Ishikawa (cell line): Measurements from ENCODE around the gene SAP25.

Source experiments
- CEBPB ChIP-seq: IDR thresholded peaks from 2 replicates; pipeline ENCODE4 v1.6.1; 2012
- CREB1 ChIP-seq: IDR thresholded peaks from 2 replicates; pipeline ENCODE4 v1.6.1; 2012; ENCODE audit warnings: low read depth
- EGR1 ChIP-seq: IDR thresholded peaks from 2 replicates; pipeline ENCODE4 v1.6.1; 2012
- EP300 ChIP-seq: IDR thresholded peaks from 2 replicates; pipeline ENCODE4 v1.6.1; 2012; ENCODE audit warnings: borderline replicate concordance
- FOXM1 ChIP-seq: IDR thresholded peaks from 2 replicates; pipeline ENCODE4 v1.6.1; 2012; ENCODE audit warnings: low read depth, borderline replicate concordance
- NFIC ChIP-seq: IDR thresholded peaks from 2 replicates; pipeline ENCODE4 v1.6.1; 2012
- RAD21 ChIP-seq: IDR thresholded peaks from 2 replicates; pipeline ENCODE4 v1.6.1; 2012; ENCODE audit warnings: low read depth
- TAF1 ChIP-seq: IDR thresholded peaks from 2 replicates; pipeline ENCODE4 v1.6.1; 2012; ENCODE audit warnings: low read depth, mild to moderate bottlenecking
- TCF12 ChIP-seq: IDR thresholded peaks from 2 replicates; pipeline ENCODE4 v1.6.1; 2012; ENCODE audit warnings: low read depth
- TEAD4 ChIP-seq: IDR thresholded peaks from 2 replicates; pipeline ENCODE4 v1.6.1; 2012
- YY1 ChIP-seq: IDR thresholded peaks from 2 replicates; pipeline ENCODE4 v1.6.1; 2012; ENCODE audit warnings: low read depth
- ZBTB7A ChIP-seq: IDR thresholded peaks from 2 replicates; pipeline ENCODE4 v1.6.1; 2012; ENCODE audit warnings: low read depth
- TF ChIP-seq, protein P1 (sequence below): IDR thresholded peaks from 2 replicates; pipeline ENCODE4 v1.6.1; 2012; ENCODE audit warnings: low read depth, mild to moderate bottlenecking
- TF ChIP-seq, protein P2 (sequence below): IDR thresholded peaks from 2 replicates; pipeline ENCODE4 v1.6.1; 2012
- TF ChIP-seq, protein P3 (sequence below): IDR thresholded peaks from 2 replicates; pipeline ENCODE4 v1.6.1; 2012

SAP25 gene

DNA sequence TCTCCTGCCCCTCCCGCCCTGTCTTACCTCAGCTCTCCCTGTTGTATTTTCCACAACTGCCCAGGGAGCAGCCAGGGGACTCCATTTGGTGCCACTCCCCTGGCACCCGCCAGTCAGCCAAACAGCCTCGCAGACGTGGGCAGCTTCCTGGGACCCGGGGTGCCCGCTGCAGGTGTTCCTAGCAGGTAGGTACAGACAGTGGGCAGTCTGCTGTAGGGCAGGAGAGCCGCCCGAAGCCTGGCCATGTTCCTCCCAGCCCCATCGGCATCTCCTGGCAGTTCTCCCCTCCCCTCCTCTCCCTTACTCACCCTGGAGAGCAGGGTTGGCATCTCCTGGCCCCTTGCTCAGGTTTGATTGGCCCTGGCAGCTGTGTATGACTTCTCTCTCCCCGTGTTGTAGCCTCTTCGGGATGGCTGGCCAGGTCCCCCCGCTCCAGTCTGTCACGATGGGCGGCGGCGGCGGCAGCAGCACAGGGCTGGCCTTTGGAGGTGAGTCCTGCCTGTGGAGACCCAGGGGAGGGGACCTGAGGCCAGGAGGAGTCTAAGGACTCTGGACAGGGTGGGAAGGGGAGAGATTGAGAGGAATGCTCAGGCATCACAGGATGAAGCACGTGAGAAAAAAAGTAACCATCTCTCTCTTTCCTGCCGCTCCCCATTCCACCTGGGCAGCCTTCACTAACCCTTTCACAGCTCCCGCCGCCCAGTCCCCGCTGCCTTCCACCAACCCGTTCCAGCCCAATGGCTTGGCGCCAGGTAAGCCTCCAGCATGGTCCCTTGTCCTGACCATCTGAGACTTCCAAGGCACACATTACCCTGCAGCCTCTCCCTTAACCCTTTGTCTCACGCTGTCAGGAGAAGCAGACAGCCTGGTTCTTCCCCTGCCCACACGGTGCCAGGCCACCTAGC, 11.3 kb downstream of the SAP25 start:
- TF ChIP-seq YY1, result no peak

DNA sequence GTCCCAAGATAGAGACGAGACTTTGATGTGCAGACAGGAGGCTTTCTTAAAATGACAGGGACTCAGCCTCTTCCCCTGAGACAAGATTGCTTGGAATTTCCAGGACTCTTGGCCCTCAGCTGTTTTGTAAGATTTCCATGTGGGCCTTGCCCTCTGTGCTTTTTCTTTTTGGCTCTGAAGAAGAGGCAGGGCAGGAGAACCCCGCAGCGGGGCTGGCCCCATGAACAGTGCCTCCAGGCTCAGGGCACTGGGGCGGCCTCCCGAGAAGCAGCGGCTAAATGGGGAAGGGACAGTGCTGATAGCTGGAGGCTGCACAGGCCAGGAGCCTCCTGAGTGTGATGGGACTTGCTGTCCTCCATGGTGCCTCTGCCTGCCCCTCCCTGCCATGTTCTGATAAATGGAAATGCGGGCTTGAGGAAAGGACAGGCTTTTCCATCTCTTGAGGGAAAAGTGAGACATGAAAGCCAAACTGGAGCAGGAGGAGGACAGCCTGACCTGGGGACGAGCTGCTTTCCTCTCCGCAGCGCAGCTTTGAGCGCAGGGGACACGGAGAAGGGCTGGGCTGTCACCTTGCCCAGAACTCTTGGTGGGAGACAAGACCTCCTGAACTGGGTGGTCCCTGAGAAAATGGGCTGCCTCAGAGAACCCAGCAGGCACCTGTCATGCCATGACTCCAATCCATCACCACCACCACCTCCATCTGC, 12.1 kb downstream of the SAP25 start:
- TF ChIP-seq CREB1 (no peak), RAD21 (no peak), CEBPB (no peak), TEAD4 (no peak), TCF12 (no peak), EP300 (no peak), TAF1 (no peak), EGR1 (no peak)
- TF ChIP-seq, protein P1, sequence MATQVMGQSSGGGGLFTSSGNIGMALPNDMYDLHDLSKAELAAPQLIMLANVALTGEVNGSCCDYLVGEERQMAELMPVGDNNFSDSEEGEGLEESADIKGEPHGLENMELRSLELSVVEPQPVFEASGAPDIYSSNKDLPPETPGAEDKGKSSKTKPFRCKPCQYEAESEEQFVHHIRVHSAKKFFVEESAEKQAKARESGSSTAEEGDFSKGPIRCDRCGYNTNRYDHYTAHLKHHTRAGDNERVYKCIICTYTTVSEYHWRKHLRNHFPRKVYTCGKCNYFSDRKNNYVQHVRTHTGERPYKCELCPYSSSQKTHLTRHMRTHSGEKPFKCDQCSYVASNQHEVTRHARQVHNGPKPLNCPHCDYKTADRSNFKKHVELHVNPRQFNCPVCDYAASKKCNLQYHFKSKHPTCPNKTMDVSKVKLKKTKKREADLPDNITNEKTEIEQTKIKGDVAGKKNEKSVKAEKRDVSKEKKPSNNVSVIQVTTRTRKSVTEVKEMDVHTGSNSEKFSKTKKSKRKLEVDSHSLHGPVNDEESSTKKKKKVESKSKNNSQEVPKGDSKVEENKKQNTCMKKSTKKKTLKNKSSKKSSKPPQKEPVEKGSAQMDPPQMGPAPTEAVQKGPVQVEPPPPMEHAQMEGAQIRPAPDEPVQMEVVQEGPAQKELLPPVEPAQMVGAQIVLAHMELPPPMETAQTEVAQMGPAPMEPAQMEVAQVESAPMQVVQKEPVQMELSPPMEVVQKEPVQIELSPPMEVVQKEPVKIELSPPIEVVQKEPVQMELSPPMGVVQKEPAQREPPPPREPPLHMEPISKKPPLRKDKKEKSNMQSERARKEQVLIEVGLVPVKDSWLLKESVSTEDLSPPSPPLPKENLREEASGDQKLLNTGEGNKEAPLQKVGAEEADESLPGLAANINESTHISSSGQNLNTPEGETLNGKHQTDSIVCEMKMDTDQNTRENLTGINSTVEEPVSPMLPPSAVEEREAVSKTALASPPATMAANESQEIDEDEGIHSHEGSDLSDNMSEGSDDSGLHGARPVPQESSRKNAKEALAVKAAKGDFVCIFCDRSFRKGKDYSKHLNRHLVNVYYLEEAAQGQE, result no peak
- TF ChIP-seq, protein P2, sequence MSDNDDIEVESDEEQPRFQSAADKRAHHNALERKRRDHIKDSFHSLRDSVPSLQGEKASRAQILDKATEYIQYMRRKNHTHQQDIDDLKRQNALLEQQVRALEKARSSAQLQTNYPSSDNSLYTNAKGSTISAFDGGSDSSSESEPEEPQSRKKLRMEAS, result no peak

DNA sequence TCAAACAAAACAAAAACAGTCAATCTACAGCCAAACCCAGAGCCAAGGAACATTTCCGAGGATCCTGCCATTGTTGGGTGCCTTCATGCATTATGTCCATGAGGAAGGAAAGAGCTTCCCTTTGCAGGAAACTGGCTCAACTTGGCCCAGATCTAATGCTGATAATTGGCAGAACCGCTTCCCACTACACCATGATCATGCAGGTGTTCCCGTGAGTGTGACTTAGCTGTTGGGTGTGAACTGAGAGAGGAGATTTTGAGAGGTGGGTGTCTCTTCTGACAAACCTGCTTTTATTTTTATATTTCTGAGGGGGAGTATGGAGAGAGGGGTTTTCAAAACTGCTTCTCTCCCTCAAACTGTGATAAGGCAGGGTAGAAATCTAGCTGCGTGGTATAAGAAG, 14.6 kb downstream of the SAP25 start:
- TF ChIP-seq, protein P2, result no peak
- no peak for TF ChIP-seq NFIC
- TF ChIP-seq TCF12, result no peak
- no peak for TF ChIP-seq FOXM1
- TF ChIP-seq TEAD4, result no peak
- TF ChIP-seq, protein P1, result no peak

DNA sequence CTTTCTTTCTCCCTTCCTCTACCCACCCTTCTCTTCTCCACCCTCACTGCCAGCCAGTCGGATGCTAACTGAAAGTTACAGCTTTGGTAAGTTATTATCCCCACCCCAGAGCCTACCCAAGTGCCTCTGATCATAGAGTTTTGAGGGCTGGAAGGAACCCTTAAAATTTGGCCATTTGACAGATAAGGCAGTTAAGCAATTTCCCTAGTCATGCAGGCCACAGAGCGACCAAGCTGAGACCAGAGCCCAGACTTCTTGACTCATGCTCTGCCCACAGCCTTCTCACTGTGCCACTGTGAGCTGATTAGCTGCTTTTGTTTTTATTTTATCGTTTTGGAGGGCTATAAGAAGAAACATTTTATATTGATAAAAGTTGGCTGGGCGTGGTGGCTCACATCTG, 17.2 kb downstream of the SAP25 start:
- TF ChIP-seq, protein P3, sequence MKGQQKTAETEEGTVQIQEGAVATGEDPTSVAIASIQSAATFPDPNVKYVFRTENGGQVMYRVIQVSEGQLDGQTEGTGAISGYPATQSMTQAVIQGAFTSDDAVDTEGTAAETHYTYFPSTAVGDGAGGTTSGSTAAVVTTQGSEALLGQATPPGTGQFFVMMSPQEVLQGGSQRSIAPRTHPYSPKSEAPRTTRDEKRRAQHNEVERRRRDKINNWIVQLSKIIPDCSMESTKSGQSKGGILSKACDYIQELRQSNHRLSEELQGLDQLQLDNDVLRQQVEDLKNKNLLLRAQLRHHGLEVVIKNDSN, result no peak
- TF ChIP-seq ZBTB7A, result no peak
- TF ChIP-seq TCF12, result no peak
- TF ChIP-seq, protein P1, result no peak
- TF ChIP-seq FOXM1, result no peak
- no peak for TF ChIP-seq EGR1
- TF ChIP-seq CREB1, result no peak
- TF ChIP-seq EP300, result no peak

DNA sequence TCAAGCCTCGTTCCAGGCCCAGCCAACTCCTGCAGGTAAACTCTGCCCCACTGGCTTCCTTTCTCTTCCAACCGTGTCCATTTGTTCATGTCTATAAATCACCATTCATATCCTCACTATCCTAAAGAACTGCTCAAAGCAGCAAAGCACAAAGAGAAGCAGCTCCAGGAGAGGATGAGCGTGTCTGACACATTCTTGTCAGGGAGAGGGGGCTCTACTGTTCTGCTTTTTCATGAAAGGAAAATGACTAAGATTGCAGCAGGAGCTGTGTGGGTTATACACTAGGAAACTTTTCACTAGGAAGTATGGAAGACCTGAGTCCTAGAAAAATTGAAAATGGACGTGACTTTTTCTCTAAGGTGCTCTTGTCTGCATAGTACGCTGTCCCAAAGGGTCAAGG, 18.0 kb downstream of the SAP25 start:
- TF ChIP-seq TEAD4 (no peak), RAD21 (no peak), NFIC (no peak), ZBTB7A (no peak), EP300 (no peak), TAF1 (no peak), CREB1 (no peak)
- TF ChIP-seq, protein P2, result no peak
